ENCODE results near the gene DNASE1L2. TPM values are rescaled to one million over a fixed set of nuclear protein-coding genes. Genes with fewer than 3 reads are reported as not detected.

DNASE1L2 gene
- total and polyA plus RNA-seq, 11 donors, result 0.12 to 0.51 (median 0.34) TPM; not detected in 2

- Histone ChIP-seq H3K9me3 (no peaks in the 10 kb centered on the region), H3K36me3 (peaks cover 7 to 79% (median 70%) of the 10 kb centered on the region in 9 donors), H3K4me1 (peaks cover 0 to 25% (median 21%) of the 10 kb centered on the region in 12 donors), H3K27me3 (peaks cover 0 to 24% (median 6%) of the 10 kb centered on the region in 9 donors), H3K4me3 (no peak overlapping the region), H3K27ac (no peak overlapping the region)
- TF ChIP-seq POLR2A (IDR thresholded peaks at IDR 0.05) (no peak), CTCF (IDR thresholded peaks at IDR 0.05) (no peak)
- DNase-seq (peak in 1 of 5 donors; percentile 22), ATAC-seq (no peak)
- WGBS, 4 donors, result 94 to 95% (median 94%) methylated on average over 11 to 28 of the region's 28 CpGs
- intact Hi-C loops (cut with DNase I), result no loop called here
These were observed 3.0 kb upstream of the DNASE1L2 start for GRCh38 chr16:2233046-2233775.

GRCh38 chr16:2233872-2234812, 2.1 kb upstream of the DNASE1L2 start:
- intact Hi-C loops (cut with DNase I), result no loop called here
- Histone ChIP-seq H3K36me3 (peaks cover 7 to 69% (median 61%) of the 10 kb centered on the region in 9 donors), H3K27me3 (peaks cover 0 to 24% (median 6%) of the 10 kb centered on the region in 9 donors), H3K9me3 (no peaks in the 10 kb centered on the region), H3K4me3 (no peak overlapping the region), H3K27ac (no peak overlapping the region), H3K4me1 (peaks cover 0 to 31% (median 23%) of the 10 kb centered on the region in 12 donors)
- TF ChIP-seq CTCF (IDR thresholded peaks at IDR 0.05), result no peak
- no peak for TF ChIP-seq POLR2A (IDR thresholded peaks at IDR 0.05)
- ATAC-seq (no peak), DNase-seq (no peak)
- WGBS, 4 donors, result 93 to 97% (median 95%) methylated on average over 21 to 51 of the region's 51 CpGs

GRCh38 chr16:2234813-2235170, 1.5 kb upstream of the DNASE1L2 start:
- Histone ChIP-seq H3K27me3 (peaks cover 0 to 24% (median 6%) of the 10 kb centered on the region in 9 donors), H3K4me3 (no peak overlapping the region), H3K4me1 (peaks cover 0 to 31% (median 23%) of the 10 kb centered on the region in 12 donors), H3K36me3 (peaks cover 4 to 69% (median 59%) of the 10 kb centered on the region in 9 donors), H3K9me3 (no peaks in the 10 kb centered on the region), H3K27ac (no peak overlapping the region)
- ATAC-seq, result no peak
- TF ChIP-seq CTCF (IDR thresholded peaks at IDR 0.05) (no peak), POLR2A (IDR thresholded peaks at IDR 0.05) (no peak)
- intact Hi-C loops (cut with DNase I), result no loop called here
- 94 to 98% (median 96%) methylated on average over 7 to 18 of the region's 18 CpGs for WGBS, 4 donors
- DNase-seq, result no peak

- H3K27ac ChIP-seq, result no peak overlapping the region
- ATAC-seq (no peak), DNase-seq (no peak)
- H3K27me3 ChIP-seq, result peaks cover 0 to 24% (median 6%) of the 10 kb centered on the region in 9 donors
- intact Hi-C loops (cut with DNase I), result no loop called here
- peaks cover 0 to 31% (median 23%) of the 10 kb centered on the region in 12 donors for H3K4me1 ChIP-seq
- TF ChIP-seq POLR2A (IDR thresholded peaks at IDR 0.05) (no peak), CTCF (IDR thresholded peaks at IDR 0.05) (no peak)
- WGBS, 4 donors, result 90 to 95% (median 94%) methylated on average over 11 to 28 of the region's 28 CpGs
- H3K36me3 ChIP-seq, result peaks cover 3 to 66% (median 58%) of the 10 kb centered on the region in 9 donors
- no peaks in the 10 kb centered on the region for H3K9me3 ChIP-seq
- H3K4me3 ChIP-seq, result no peak overlapping the region
These were observed 1.0 kb upstream of the DNASE1L2 start for GRCh38 chr16:2235234-2235651.
